ENCODE measurements around the gene ADAT3. TPM values are rescaled to one million over a fixed set of nuclear protein-coding genes. Genes with fewer than 3 reads are reported as not detected.

Gene ADAT3
- total RNA-seq, 3 donors from 2014 or later = 12.5 to 21.9 (median 19.6) TPM

- DNase-seq (no peak), ATAC-seq (no peak)
- H3K36me3 ChIP-seq (ENCODE audit: low read depth) = peaks cover 4% of the 10 kb centered on the region
- H3K4me1 ChIP-seq (ENCODE audit: low read depth) = peaks cover 5% of the 10 kb centered on the region
- no peaks in the 10 kb centered on the region for H3K9me3 ChIP-seq
- TF ChIP-seq, protein P1, sequence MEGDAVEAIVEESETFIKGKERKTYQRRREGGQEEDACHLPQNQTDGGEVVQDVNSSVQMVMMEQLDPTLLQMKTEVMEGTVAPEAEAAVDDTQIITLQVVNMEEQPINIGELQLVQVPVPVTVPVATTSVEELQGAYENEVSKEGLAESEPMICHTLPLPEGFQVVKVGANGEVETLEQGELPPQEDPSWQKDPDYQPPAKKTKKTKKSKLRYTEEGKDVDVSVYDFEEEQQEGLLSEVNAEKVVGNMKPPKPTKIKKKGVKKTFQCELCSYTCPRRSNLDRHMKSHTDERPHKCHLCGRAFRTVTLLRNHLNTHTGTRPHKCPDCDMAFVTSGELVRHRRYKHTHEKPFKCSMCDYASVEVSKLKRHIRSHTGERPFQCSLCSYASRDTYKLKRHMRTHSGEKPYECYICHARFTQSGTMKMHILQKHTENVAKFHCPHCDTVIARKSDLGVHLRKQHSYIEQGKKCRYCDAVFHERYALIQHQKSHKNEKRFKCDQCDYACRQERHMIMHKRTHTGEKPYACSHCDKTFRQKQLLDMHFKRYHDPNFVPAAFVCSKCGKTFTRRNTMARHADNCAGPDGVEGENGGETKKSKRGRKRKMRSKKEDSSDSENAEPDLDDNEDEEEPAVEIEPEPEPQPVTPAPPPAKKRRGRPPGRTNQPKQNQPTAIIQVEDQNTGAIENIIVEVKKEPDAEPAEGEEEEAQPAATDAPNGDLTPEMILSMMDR (IDR thresholded peaks at IDR 0.05) = no peak
- H3K4me3 ChIP-seq = no peak overlapping the region
- intact Hi-C loops (cut with DNase I, micrococcal nuclease) = loop anchor here in 1 of 2 donors (10.0 kb wide), 1 partner anchor 150 kb away; no protein-coding TSS in a partner anchor
Measured at GRCh38 chr19:1924320-1924961, 19.2 kb downstream of the ADAT3 start.

GRCh38 chr19:1925544-1925943 lies 20.3 kb downstream of the ADAT3 start:
- ATAC-seq (no peak), DNase-seq (peak in 1 of 3 donors; percentile 54)
- TF ChIP-seq, protein P1 (IDR thresholded peaks at IDR 0.05) = no peak
- Histone ChIP-seq H3K36me3 (ENCODE audit: low read depth) (peaks cover 4% of the 10 kb centered on the region), H3K9me3 (no peaks in the 10 kb centered on the region), H3K4me1 (ENCODE audit: low read depth) (peaks cover 12% of the 10 kb centered on the region), H3K4me3 (no peak overlapping the region)
- intact Hi-C loops (cut with DNase I, micrococcal nuclease) = loop anchor here in 1 of 2 donors (10.0 kb wide), 1 partner anchor 149 kb away; no protein-coding TSS in a partner anchor

GRCh38 chr19:1929021-1929742 lies 24.0 kb downstream of the ADAT3 start:
- no peaks in the 10 kb centered on the region for H3K9me3 ChIP-seq
- peaks cover 12% of the 10 kb centered on the region for H3K4me1 ChIP-seq (ENCODE audit: low read depth)
- no peak overlapping the region for H3K4me3 ChIP-seq
- H3K36me3 ChIP-seq (ENCODE audit: low read depth) = no peaks in the 10 kb centered on the region
- intact Hi-C loops (cut with DNase I, micrococcal nuclease) = loop anchor here in 1 of 2 donors (10.0 kb wide), 1 partner anchor 146 kb away; no protein-coding TSS in a partner anchor
- ATAC-seq (peak; percentile 96), DNase-seq (peak; percentile 84 to 89 (median 88))
- TF ChIP-seq, protein P1 (IDR thresholded peaks at IDR 0.05) = peak; percentile 89

- intact Hi-C loops (cut with DNase I, micrococcal nuclease) = no loop called here
- H3K4me3 ChIP-seq = no peak overlapping the region
- TF ChIP-seq, protein P1 (IDR thresholded peaks at IDR 0.05) = no peak
- ATAC-seq (no peak), DNase-seq (no peak)
- peaks cover 12% of the 10 kb centered on the region for H3K4me1 ChIP-seq (ENCODE audit: low read depth)
- H3K9me3 ChIP-seq = no peaks in the 10 kb centered on the region
- H3K36me3 ChIP-seq (ENCODE audit: low read depth) = no peaks in the 10 kb centered on the region
Measured at GRCh38 chr19:1931445-1931844, 26.2 kb downstream of the ADAT3 start.

DNA sequence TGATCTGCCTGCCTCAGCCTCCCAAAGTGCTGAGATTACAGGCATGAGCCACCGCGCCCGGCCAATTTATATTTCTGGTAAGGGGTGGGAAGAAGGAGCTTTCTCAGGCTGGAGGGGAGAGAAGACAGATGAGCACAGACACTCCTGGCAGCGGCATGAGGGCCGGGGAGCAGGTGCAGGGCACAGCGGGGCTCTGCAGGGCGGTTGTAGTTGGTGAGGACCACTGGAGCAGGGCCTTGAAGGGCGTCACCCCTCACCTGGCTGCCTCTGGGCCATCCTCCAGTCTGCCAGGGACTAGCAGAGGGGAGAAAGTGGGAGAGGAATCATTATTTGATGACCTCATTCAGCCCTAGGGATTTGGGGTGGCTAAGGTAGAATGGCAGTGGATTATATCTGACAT lies 27.2 kb downstream of the ADAT3 start:
- Histone ChIP-seq H3K4me3 (no peak overlapping the region), H3K4me1 (ENCODE audit: low read depth) (peaks cover 12% of the 10 kb centered on the region), H3K36me3 (ENCODE audit: low read depth) (no peaks in the 10 kb centered on the region), H3K9me3 (no peaks in the 10 kb centered on the region)
- ATAC-seq (no peak), DNase-seq (no peak)
- intact Hi-C loops (cut with DNase I, micrococcal nuclease) = no loop called here
- TF ChIP-seq, protein P1 (IDR thresholded peaks at IDR 0.05) = no peak

All from mucosa of descending colon (tissue), 3 donors.